A549 treated with ZK216348 at 1 μM for 4 hours (cell line): Measurements from ENCODE around the gene MAGEB6B. TPM values are rescaled to one million over a fixed set of nuclear protein-coding genes. Genes with fewer than 3 reads are reported as not detected.

Experiments used
- total RNA-seq: library from RNA; stranded (reverse); fragments of 200-300 nt; extraction: Qiagen RNA extraction; gene quantifications from 5 replicates; pipeline ENCODE4 v1.2.3, GENCODE V29; 2022; ENCODE audit warnings: low read depth

MAGEB6B gene, protein sequence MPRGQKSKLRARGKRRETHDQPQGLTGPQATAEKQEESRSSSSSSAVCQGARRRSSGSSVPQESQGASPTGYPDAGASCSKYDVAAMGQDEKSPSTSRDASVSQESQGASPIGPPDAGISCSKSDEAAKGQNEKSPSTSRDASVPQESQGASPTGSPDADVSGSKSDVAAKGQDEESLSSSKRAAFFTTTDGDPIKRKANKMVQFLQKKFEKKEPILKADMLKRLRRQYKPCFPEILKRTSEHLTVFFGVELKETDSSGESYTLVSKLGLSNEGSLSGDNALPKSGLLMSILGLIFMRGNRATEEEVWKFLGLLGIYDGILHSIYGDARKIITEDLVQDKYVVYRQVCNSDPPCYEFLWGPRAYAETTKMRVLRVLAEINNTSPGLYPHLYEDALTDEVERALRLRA
- not detected in 5 replicates for total RNA-seq

DNA sequence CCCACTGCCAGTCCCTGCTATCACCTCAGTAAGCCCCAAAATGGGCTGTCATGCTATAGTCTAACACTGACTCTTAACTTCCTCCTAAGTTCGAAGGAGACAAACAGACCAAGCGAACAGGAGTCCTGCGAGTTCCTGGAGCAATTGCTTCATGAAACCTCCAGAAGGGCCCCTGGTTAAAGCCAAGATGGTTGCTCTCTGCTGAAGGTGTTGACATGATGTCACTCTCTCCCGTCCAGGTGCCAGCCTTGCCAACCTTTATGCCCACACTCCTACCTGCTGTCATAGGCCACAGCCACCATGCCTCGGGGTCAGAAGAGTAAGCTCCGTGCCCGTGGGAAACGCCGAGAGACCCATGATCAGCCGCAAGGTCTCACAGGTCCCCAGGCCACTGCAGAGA lies at the start of gene MAGEB6B:
Gene MAGEB6B, plus strand, starts transcription at position 301 of the 400 bp plus-strand sequence. Its CDS starts 0 bp downstream, at position 301.

GRCh38 chrX:26138274-26138673 lies 22.1 kb upstream of the MAGEB6B start, which contains the start of gene MAGEB18:
Gene MAGEB18 (plus strand): TSS chrX:26138343. CDS start chrX:26138986, 643 bp downstream.

DNA sequence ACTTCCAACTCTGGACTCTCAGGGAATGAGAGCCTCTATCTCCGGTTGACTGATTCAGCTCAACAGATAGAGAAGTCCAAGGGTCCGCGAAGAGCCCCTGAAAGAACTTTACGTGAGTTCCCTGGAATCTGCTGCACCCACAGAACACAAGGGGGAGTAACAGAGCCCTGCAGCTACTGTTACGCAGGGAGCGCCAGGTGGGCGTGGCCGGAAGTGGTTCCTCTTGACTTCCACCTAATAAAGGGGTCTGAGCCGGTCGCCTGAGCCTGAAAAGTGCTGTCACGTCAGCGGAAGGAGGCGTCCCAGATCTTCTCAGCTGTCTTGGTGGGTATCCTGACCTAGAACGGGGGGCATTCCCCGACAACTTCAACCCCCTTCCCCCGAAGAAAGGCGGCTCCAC lies 31.8 kb downstream of the MAGEB6B start, which contains the start of gene MAGEB6:
Gene MAGEB6, plus strand, starts transcription at position 237 of the 400 bp plus-strand sequence. CDS start 1,407 bp downstream, outside the sequence.

Other genes with a start within 250 kb of the MAGEB6B start
- gene MAGEB18, start 22.3 kb upstream of the MAGEB6B start, total RNA-seq: not detected in 5 replicates
- 0.12 TPM in 1 of 5 replicates, not detected in the others for gene MAGEB6, start 31.8 kb downstream of the MAGEB6B start, total RNA-seq
- not detected in 5 replicates for gene MAGEB5, start 55.6 kb downstream of the MAGEB6B start, total RNA-seq